Keratinocyte (primary cell): ENCODE data around the gene ECEL1. TPM values are rescaled to one million over a fixed set of nuclear protein-coding genes. Genes with fewer than 3 reads are reported as not detected.

Source experiments
- DNase-seq: peaks from one replicate; pipeline ENCODE4 v3.0.0-alpha.2; 2011; ENCODE audit warnings: low read depth, missing footprints, low spot score
- FAIRE-seq: peaks from 2 replicates; lab custom pipeline; 2011; peaks lifted over from hg19 to GRCh38; lab: Jason Lieb, UNC
- H2AFZ ChIP-seq: 2 replicates; pipeline ENCODE4 v1.6.0; 2012; ENCODE audit warnings: low read length, control low read depth, inconsistent platforms; ENCODE audit not compliant: control insufficient read depth
- H3K27ac ChIP-seq: 2 replicates; pipeline ENCODE4 v1.5.1; 2011; ENCODE audit warnings: low read length; ENCODE audit not compliant: control insufficient read depth, insufficient read depth
- H3K27me3 ChIP-seq: 3 replicates; pipeline ENCODE4 v1.6.0; 2011; ENCODE audit warnings: low read length; ENCODE audit not compliant: control insufficient read depth, insufficient read depth; ENCODE audit errors: extremely low read depth
- H3K36me3 ChIP-seq, 2 experiments: 2 replicates in 1 of 2; 3 replicates in 1 of 2; pipeline ENCODE4 v1.5.1; 2011; ENCODE audit warnings: low read length in 2 of 2, mild to moderate bottlenecking in 1 of 2; ENCODE audit not compliant: control insufficient read depth in 2 of 2, insufficient read depth in 2 of 2; ENCODE audit errors: extremely low read depth in 1 of 2
- H3K4me1 ChIP-seq: 3 replicates; pipeline ENCODE4 v1.5.1; 2011; ENCODE audit warnings: low read length; ENCODE audit not compliant: control insufficient read depth, insufficient read depth; ENCODE audit errors: extremely low read depth
- H3K4me2 ChIP-seq: 3 replicates; pipeline ENCODE4 v1.6.0; 2011; ENCODE audit warnings: low read depth, low read length; ENCODE audit not compliant: control insufficient read depth, insufficient read depth; ENCODE audit errors: extremely low read depth
- H3K4me3 ChIP-seq, 3 experiments: fragments of 200-600 bp in 1 of 3; sonication (generic) in 1 of 3; 2 replicates in 2 of 3; 3 replicates in 1 of 3; pipeline ENCODE4 v1.5.1; 2011 to 2016; ENCODE audit warnings: low read length in 3 of 3, mild to moderate bottlenecking in 3 of 3, control low read depth in 2 of 3, inconsistent platforms in 1 of 3, low read depth in 1 of 3, mixed read lengths in 1 of 3, mixed run types in 1 of 3, moderate library complexity in 1 of 3; ENCODE audit not compliant: control insufficient read depth in 2 of 3, insufficient read depth in 2 of 3; ENCODE audit errors: extremely low read depth in 1 of 3
- H3K79me2 ChIP-seq: 2 replicates; pipeline ENCODE4 v1.6.0; 2012; ENCODE audit warnings: low read length; ENCODE audit not compliant: control insufficient read depth, insufficient read depth
- H3K9ac ChIP-seq: 3 replicates; pipeline ENCODE4 v1.6.0; 2011; ENCODE audit warnings: low read length; ENCODE audit not compliant: control insufficient read depth, insufficient read depth; ENCODE audit errors: extremely low read depth
- H3K9me1 ChIP-seq: 3 replicates; pipeline ENCODE4 v1.6.0; 2011; ENCODE audit warnings: low read length; ENCODE audit not compliant: control insufficient read depth, insufficient read depth; ENCODE audit errors: extremely low read depth
- H3K9me3 ChIP-seq: 2 replicates; pipeline ENCODE4 v1.5.1; 2012; ENCODE audit warnings: low read depth, low read length; ENCODE audit not compliant: control insufficient read depth
- H4K20me1 ChIP-seq: 3 replicates; pipeline ENCODE4 v1.6.0; 2011; ENCODE audit warnings: low read length; ENCODE audit not compliant: control insufficient read depth, insufficient read depth; ENCODE audit errors: extremely low read depth
- EZH2 ChIP-seq: IDR thresholded peaks from one replicate; pipeline ENCODE4 v1.6.1; 2012; ENCODE audit warnings: inconsistent platforms, mild to moderate bottlenecking, low read length, moderate library complexity
- dilution Hi-C: fragments of 300-500 bp; cut with MboI; formaldehyde crosslinking; loops from one replicate; pipeline ENCODE4 v1.7.0; 2020; ENCODE audit warnings: low sequenced_read_pairs; ENCODE audit not compliant: extremely low pct_ligation_motif_present
- polyA plus RNA-seq, 5 experiments: library from polyadenylated mRNA; depleted of rRNA in 3 of 5; stranded (reverse) in 3 of 5; stranded (forward) in 1 of 5; unstranded in 1 of 5; fragments of >200 nt; gene quantifications; 1 replicate in 1 of 5; 2 replicates in 3 of 5; 3 replicates in 1 of 5; pipeline versions ENCODE4 v1.2.1 to v1.2.3, GENCODE V29; 2011 to 2012; ENCODE audit warnings: missing spikeins in 2 of 5, low read depth in 1 of 5, low replicate concordance in 1 of 5
- TF ChIP-seq, protein P1 (sequence below), 3 experiments: IDR thresholded peaks in 1 of 3; conservative IDR thresholded peaks in 1 of 3; optimal IDR thresholded peaks in 1 of 3; 2 replicates in 2 of 3; 3 replicates in 1 of 3; pipeline versions ENCODE3 to v1.5.1; 2011; ENCODE audit warnings: low read length in 3 of 3, mild to moderate bottlenecking in 3 of 3, moderate library complexity in 2 of 3, control low read depth in 1 of 3, inconsistent platforms in 1 of 3; ENCODE audit not compliant: insufficient read depth in 2 of 3; ENCODE audit errors: extremely low read depth in 1 of 3

Gene ECEL1
- polyA plus RNA-seq, 1 donor (not counting 4 experiments of a cell fraction or from before 2014, with no cell fraction given), result not detected

DNA sequence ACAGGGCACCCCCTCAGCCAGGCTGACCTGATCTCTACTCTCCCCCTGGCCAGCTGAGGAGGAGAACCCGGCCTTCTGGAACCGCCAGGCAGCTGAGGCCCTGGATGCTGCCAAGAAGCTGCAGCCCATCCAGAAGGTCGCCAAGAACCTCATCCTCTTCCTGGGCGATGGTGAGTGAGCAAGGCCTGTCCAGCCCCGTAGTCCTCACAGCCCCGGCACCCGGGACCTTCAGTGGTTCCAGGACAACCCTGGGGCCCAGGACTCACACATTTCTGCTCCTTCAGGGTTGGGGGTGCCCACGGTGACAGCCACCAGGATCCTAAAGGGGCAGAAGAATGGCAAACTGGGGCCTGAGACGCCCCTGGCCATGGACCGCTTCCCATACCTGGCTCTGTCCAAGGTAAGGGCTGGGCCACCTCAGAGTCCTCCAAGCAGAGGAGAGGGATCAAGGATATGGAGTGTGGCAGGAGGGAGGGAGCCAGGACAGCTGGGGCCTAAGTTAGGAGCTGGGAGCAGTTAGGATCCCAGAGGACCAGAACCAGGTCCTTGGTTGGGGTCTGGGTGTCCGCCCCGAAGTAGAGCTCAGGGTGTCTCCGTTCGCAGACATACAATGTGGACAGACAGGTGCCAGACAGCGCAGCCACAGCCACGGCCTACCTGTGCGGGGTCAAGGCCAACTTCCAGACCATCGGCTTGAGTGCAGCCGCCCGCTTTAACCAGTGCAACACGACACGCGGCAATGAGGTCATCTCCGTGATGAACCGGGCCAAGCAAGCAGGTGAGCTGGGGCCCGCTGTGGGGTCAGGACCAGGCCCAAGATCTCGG lies 31.1 kb downstream of the ECEL1 start:
- dilution Hi-C loops, result no loop called here
- Histone ChIP-seq H3K36me3 (no peaks in the 10 kb centered on the region), H3K9ac (no peak overlapping the region), H2AFZ (no peak overlapping the region), H3K9me3 (no peaks in the 10 kb centered on the region), H3K4me2 (no peak overlapping the region), H3K79me2 (no peaks in the 10 kb centered on the region), H3K27ac (no peak overlapping the region), H3K4me3 (no peak overlapping the region), H4K20me1 (no peaks in the 10 kb centered on the region), H3K4me1 (no peaks in the 10 kb centered on the region), H3K27me3 (peaks cover 17% of the 10 kb centered on the region), H3K9me1 (no peaks in the 10 kb centered on the region)
- no peak for TF ChIP-seq EZH2
- TF ChIP-seq, protein P1, sequence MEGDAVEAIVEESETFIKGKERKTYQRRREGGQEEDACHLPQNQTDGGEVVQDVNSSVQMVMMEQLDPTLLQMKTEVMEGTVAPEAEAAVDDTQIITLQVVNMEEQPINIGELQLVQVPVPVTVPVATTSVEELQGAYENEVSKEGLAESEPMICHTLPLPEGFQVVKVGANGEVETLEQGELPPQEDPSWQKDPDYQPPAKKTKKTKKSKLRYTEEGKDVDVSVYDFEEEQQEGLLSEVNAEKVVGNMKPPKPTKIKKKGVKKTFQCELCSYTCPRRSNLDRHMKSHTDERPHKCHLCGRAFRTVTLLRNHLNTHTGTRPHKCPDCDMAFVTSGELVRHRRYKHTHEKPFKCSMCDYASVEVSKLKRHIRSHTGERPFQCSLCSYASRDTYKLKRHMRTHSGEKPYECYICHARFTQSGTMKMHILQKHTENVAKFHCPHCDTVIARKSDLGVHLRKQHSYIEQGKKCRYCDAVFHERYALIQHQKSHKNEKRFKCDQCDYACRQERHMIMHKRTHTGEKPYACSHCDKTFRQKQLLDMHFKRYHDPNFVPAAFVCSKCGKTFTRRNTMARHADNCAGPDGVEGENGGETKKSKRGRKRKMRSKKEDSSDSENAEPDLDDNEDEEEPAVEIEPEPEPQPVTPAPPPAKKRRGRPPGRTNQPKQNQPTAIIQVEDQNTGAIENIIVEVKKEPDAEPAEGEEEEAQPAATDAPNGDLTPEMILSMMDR (optimal IDR thresholded peaks at IDR 0.05 in 1 of 3, IDR thresholded peaks at IDR 0.05 in 1 of 3, conservative IDR thresholded peaks at IDR 0.05 in 1 of 3; ENCODE audit: extremely low read depth in 1 of 3, insufficient read depth in 2 of 3, low read length in 3 of 3), result no peak
- FAIRE-seq (no peak), DNase-seq (no peak)

DNA sequence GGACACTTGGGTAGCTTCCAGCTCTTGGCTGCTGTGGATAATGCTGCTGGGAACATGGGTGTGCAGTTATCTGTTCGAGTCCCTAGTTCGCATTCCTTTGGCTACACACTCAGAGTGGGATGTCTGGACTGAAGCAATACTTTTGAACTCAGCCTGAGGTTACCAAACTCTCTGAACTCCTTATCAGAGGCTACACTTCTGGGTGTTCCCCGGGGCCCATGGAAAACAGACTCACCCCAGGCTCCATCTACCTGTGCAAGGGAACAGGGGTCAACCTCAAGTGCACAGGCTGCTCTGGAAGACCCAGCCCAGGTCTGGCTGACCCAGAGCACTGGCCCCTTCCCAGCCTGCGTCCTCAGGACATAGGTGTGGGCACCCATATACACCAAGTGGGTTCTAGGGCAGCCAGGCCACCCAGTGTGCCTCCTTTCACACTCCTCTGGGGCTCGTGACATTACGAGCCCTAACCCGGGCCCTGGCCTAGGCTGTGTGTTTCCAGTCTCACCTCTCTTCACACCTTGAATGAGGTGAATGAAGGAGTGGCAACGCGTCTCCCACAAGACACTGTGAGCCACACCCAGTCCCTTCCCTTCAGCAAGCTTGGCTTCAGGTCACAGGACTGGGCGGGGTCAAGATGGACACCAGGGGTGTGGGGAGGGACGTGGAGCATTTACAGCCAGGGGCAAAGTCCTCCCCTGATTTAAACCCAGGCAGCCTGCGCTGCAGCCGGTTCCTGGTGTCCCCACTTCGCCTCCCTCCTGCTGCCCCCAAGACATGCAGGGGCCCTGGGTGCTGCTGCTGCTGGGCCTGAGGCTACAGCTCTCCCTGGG lies 32.0 kb downstream of the ECEL1 start, which contains the start of gene ALPI:
Gene ALPI, plus strand, starts transcription at position 728 of the 830 bp plus-strand sequence. Its CDS starts 47 bp downstream, at position 775.
- no peaks in the 10 kb centered on the region for H3K4me1 ChIP-seq
- no peak for FAIRE-seq

More for the DNA sequence above, 32.0 kb downstream of the ECEL1 start, which contains the start of gene ALPI:
- Histone ChIP-seq H2AFZ (no peak within 1 kb of the TSS), H3K27me3 (peaks cover 17% of the 10 kb centered on the region), H3K4me2 (no peak within 1 kb of the TSS), H3K9me3 (no peaks in the 10 kb centered on the region), H3K79me2 (no peaks in the 10 kb centered on the region), H3K9ac (no peak within 1 kb of the TSS), H3K27ac (no peak within 1 kb of the TSS), H4K20me1 (no peaks in the 10 kb centered on the region), H3K4me3 (no peak within 1 kb of the TSS), H3K36me3 (no peaks in the 10 kb centered on the region), H3K9me1 (no peaks in the 10 kb centered on the region)
- no peak for DNase-seq
- dilution Hi-C loops, result no loop called here
- TF ChIP-seq EZH2, result no peak
- TF ChIP-seq, protein P1 (optimal IDR thresholded peaks at IDR 0.05 in 1 of 3, IDR thresholded peaks at IDR 0.05 in 1 of 3, conservative IDR thresholded peaks at IDR 0.05 in 1 of 3; ENCODE audit: extremely low read depth in 1 of 3, insufficient read depth in 2 of 3, low read length in 3 of 3), result no peak
